H1 (cell line): ENCODE measurements around the gene GNG13. TPM values are rescaled to one million over a fixed set of nuclear protein-coding genes. Genes with fewer than 3 reads are reported as not detected.

ENCODE experiments used
- CTCF ChIA-PET: fragments of 300-600 bp; sonication (Branson Sonifier 250); formaldehyde crosslinking; loops from one replicate; lab custom pipeline; 2021; ENCODE audit not compliant: partially characterized antibody; lab: Charles Lee
- POLR2A ChIA-PET: fragments of 300-600 bp; sonication (Branson Sonifier 250); formaldehyde crosslinking; loops from one replicate; lab custom pipeline; 2021; ENCODE audit warnings: inconsistent platforms; ENCODE audit not compliant: partially characterized antibody; lab: Charles Lee
- DNase-seq, 2 experiments: peaks; one replicate each; pipeline versions ENCODE4 v3.0.0 to v3.0.0-alpha.2; 2010 to 2022; ENCODE audit warnings: low spot score in 2 of 2, low read depth in 1 of 2, mixed read lengths in 1 of 2
- FAIRE-seq: peaks from 2 replicates; lab custom pipeline; 2011; peaks lifted over from hg19 to GRCh38; lab: Jason Lieb, UNC
- H2AFZ ChIP-seq: 2 replicates; pipeline ENCODE4 v1.8.1; 2012; ENCODE audit warnings: low read length, inconsistent platforms
- H2AK5ac ChIP-seq: 2 replicates; pipeline ENCODE4 v1.6.1; 2013; ENCODE audit warnings: low read depth, low read length
- H2BK120ac ChIP-seq: replicated peaks from 2 replicates; pipeline ENCODE3; 2013; ENCODE audit warnings: low read depth, low read length, inconsistent platforms
- H2BK12ac ChIP-seq: 2 replicates; pipeline ENCODE4 v1.6.1; 2013; ENCODE audit warnings: low read depth, low read length
- H2BK15ac ChIP-seq: 2 replicates; pipeline ENCODE4 v1.6.1; 2013; ENCODE audit warnings: low read length
- H2BK20ac ChIP-seq: 2 replicates; pipeline ENCODE4 v1.6.1; 2013; ENCODE audit warnings: low read length
- H2BK5ac ChIP-seq: 2 replicates; pipeline ENCODE4 v1.6.1; 2013; ENCODE audit warnings: low read depth, low read length
- H3K14ac ChIP-seq: 2 replicates; pipeline ENCODE4 v1.6.1; 2013; ENCODE audit warnings: inconsistent platforms; ENCODE audit not compliant: insufficient read length
- H3K18ac ChIP-seq: 2 replicates; pipeline ENCODE4 v1.6.1; 2013; ENCODE audit warnings: low read length; ENCODE audit errors: extremely low read depth
- H3K23ac ChIP-seq: 2 replicates; pipeline ENCODE4 v1.6.1; 2013; ENCODE audit warnings: inconsistent platforms; ENCODE audit not compliant: insufficient read length
- H3K23me2 ChIP-seq: 2 replicates; pipeline ENCODE4 v1.6.1; 2013; ENCODE audit warnings: low read depth, low read length
- H3K27ac ChIP-seq: 2 replicates; pipeline ENCODE4 v1.6.1; 2011; ENCODE audit warnings: low read depth, low read length, inconsistent platforms
- H3K27me3 ChIP-seq, 4 experiments: replicated peaks in 1 of 4; 1 replicate in 1 of 4; 2 replicates in 3 of 4; pipeline versions ENCODE4 v1.6.1 to v1.8.1; 2011 to 2013; ENCODE audit warnings: low read length in 3 of 4, mild to moderate bottlenecking in 3 of 4, inconsistent platforms in 2 of 4, mixed read lengths in 2 of 4, moderate library complexity in 1 of 4; ENCODE audit not compliant: control insufficient read depth in 3 of 4, insufficient read depth in 3 of 4; ENCODE audit errors: extremely low read depth in 1 of 4
- H3K36me3 ChIP-seq, 4 experiments: 2 replicates each; pipeline versions ENCODE4 v1.6.1 to v1.8.1; 2011 to 2013; ENCODE audit warnings: mild to moderate bottlenecking in 4 of 4, low read length in 3 of 4, moderate library complexity in 2 of 4, control low read depth in 1 of 4, inconsistent platforms in 1 of 4; ENCODE audit not compliant: insufficient read depth in 4 of 4, control insufficient read depth in 2 of 4
- H3K4ac ChIP-seq: replicated peaks from 2 replicates; pipeline ENCODE3; 2013; ENCODE audit warnings: low read length, low read depth, mixed read lengths, inconsistent platforms; ENCODE audit not compliant: insufficient read length
- H3K4me1 ChIP-seq, 4 experiments: replicated peaks in 1 of 4; 1 replicate in 1 of 4; 2 replicates in 3 of 4; pipeline versions ENCODE4 v1.6.1 to v1.8.1; 2011 to 2013; ENCODE audit warnings: low read length in 3 of 4, inconsistent platforms in 2 of 4, mixed read lengths in 1 of 4; ENCODE audit not compliant: insufficient read depth in 4 of 4, control insufficient read depth in 3 of 4
- H3K4me2 ChIP-seq, 2 experiments: 2 replicates each; pipeline versions ENCODE4 v1.6.1 to v1.8.1; 2011 to 2013; ENCODE audit warnings: low read depth in 2 of 2, low read length in 2 of 2, control low read depth in 1 of 2, inconsistent platforms in 1 of 2, mild to moderate bottlenecking in 1 of 2; ENCODE audit not compliant: insufficient read depth in 1 of 2
- H3K4me3 ChIP-seq, 4 experiments: fragments of 200-600, 300-600 bp in 1 of 4; sonication (generic), shearing (Covaris generic), sonication (Bioruptor Twin) in 1 of 4; 2 replicates each; pipeline versions ENCODE4 v1.5.1 to v1.8.1; 2011 to 2016; ENCODE audit warnings: low read length in 4 of 4, low read depth in 3 of 4, control low read depth in 2 of 4, inconsistent platforms in 2 of 4, mild to moderate bottlenecking in 2 of 4, mixed read lengths in 1 of 4, moderate library complexity in 1 of 4; ENCODE audit not compliant: insufficient read depth in 2 of 4; ENCODE audit errors: extremely low read depth in 1 of 4
- H3K56ac ChIP-seq: replicated peaks from 2 replicates; pipeline ENCODE3; 2013; ENCODE audit warnings: low read depth, mild to moderate bottlenecking, mixed read lengths, low read length, inconsistent platforms; ENCODE audit not compliant: insufficient read length
- H3K79me1 ChIP-seq: 2 replicates; pipeline ENCODE4 v1.6.1; 2013; ENCODE audit warnings: low read depth, low read length, control low read depth
- H3K79me2 ChIP-seq, 2 experiments: 2 replicates each; pipeline versions ENCODE4 v1.6.1 to v1.8.1; 2012 to 2013; ENCODE audit warnings: low read length in 2 of 2, mild to moderate bottlenecking in 2 of 2, inconsistent platforms in 1 of 2; ENCODE audit not compliant: insufficient read depth in 2 of 2, control insufficient read depth in 1 of 2
- H3K9ac ChIP-seq, 4 experiments: replicated peaks in 1 of 4; 1 replicate in 1 of 4; 2 replicates in 3 of 4; pipeline versions ENCODE4 v1.6.1 to v1.8.1; 2011 to 2013; ENCODE audit warnings: low read depth in 3 of 4, low read length in 3 of 4, control low read depth in 2 of 4, mild to moderate bottlenecking in 2 of 4, moderate library complexity in 2 of 4, inconsistent platforms in 1 of 4; ENCODE audit errors: extremely low read depth in 1 of 4
- H3K9me3 ChIP-seq, 2 experiments: 2 replicates each; pipeline versions ENCODE4 v1.6.1 to v1.8.1; 2012 to 2013; ENCODE audit warnings: mild to moderate bottlenecking in 2 of 2, moderate library complexity in 2 of 2, control low read depth in 1 of 2, inconsistent platforms in 1 of 2, low read depth in 1 of 2, low read length in 1 of 2, mixed read lengths in 1 of 2; ENCODE audit not compliant: insufficient read depth in 2 of 2
- H4K20me1 ChIP-seq, 2 experiments: replicated peaks in 1 of 2; 2 replicates each; pipeline versions ENCODE3 to v1.8.1; 2011 to 2013; ENCODE audit warnings: inconsistent platforms in 2 of 2, low read length in 2 of 2, mild to moderate bottlenecking in 1 of 2; ENCODE audit not compliant: insufficient read depth in 2 of 2, control insufficient read depth in 1 of 2
- H4K5ac ChIP-seq: 2 replicates; pipeline ENCODE4 v1.6.1; 2013; ENCODE audit warnings: low read length, low read depth, mixed read lengths, inconsistent platforms; ENCODE audit not compliant: insufficient read length
- H4K8ac ChIP-seq: 2 replicates; pipeline ENCODE4 v1.8.0; 2013; ENCODE audit warnings: mild to moderate bottlenecking, moderate library complexity, low read length, inconsistent platforms; ENCODE audit not compliant: insufficient read depth; ENCODE audit errors: extremely low read depth
- H4K91ac ChIP-seq: replicated peaks from 2 replicates; pipeline ENCODE3; 2013; ENCODE audit warnings: low read length, mixed read lengths, inconsistent platforms; ENCODE audit not compliant: insufficient read length
- ATF2 ChIP-seq: IDR thresholded peaks from 2 replicates; pipeline ENCODE4 v1.6.1; 2012; ENCODE audit warnings: low read length, inconsistent platforms
- BACH1 ChIP-seq: IDR thresholded peaks from 2 replicates; pipeline ENCODE4 v1.6.1; 2012; ENCODE audit warnings: low read length, improper control_type of control experiment
- E2F6 ChIP-seq: IDR thresholded peaks from 2 replicates; pipeline ENCODE4 v1.6.1; 2012; ENCODE audit warnings: inconsistent platforms
- EZH2 ChIP-seq: fragments of 200-600 bp; sonication (generic); IDR thresholded peaks from 2 replicates; pipeline ENCODE4 v1.7.1; 2012; ENCODE audit warnings: low read depth, mild to moderate bottlenecking, moderate library complexity, low read length, inconsistent platforms; ENCODE audit not compliant: severe bottlenecking
- JUN ChIP-seq: IDR thresholded peaks from 2 replicates; pipeline ENCODE4 v1.6.1; 2011; ENCODE audit warnings: low read depth, mild to moderate bottlenecking, improper control_type of control experiment, low read length
- MAX ChIP-seq: IDR thresholded peaks from 2 replicates; pipeline ENCODE4 v1.6.1; 2012; ENCODE audit warnings: inconsistent platforms
- POLR2AphosphoS5 ChIP-seq: IDR thresholded peaks from 2 replicates; pipeline ENCODE4 v1.6.1; 2011; ENCODE audit warnings: low read depth, low read length
- SP4 ChIP-seq: IDR thresholded peaks from 2 replicates; pipeline ENCODE4 v1.6.1; 2012; ENCODE audit warnings: low read length, inconsistent platforms
- TBP ChIP-seq: IDR thresholded peaks from 2 replicates; pipeline ENCODE4 v1.6.1; 2011; ENCODE audit warnings: low read depth, low read length, improper control_type of control experiment
- WGBS, 2 experiments: shearing (Covaris generic) in 1 of 2; methylation state at CpG; one replicate each; pipeline versions ENCODE4 v1.1.6 to v1.1.7; 2013 to 2015; ENCODE audit warnings: low lambda C conversion rate in 2 of 2, mixed read lengths in 2 of 2, inconsistent platforms in 1 of 2, low coverage in 1 of 2, missing lambda C conversion rate in 1 of 2; ENCODE audit not compliant: insufficient replicate concordance in 2 of 2, insufficient coverage in 1 of 2, insufficient read length in 1 of 2; ENCODE audit errors: extremely low coverage in 1 of 2, missing lambda C conversion rate in 1 of 2; 5-methylcytosine and 5-hydroxymethylcytosine counted together
- polyA plus RNA-seq, 7 experiments: library from polyadenylated mRNA; depleted of rRNA in 3 of 7; stranded (reverse) in 5 of 7; unstranded in 2 of 7; fragments of >200 nt in 5 of 7; fragments of 200-250 nt in 2 of 7; gene quantifications; 1 replicate in 5 of 7; 2 replicates in 1 of 7; 4 replicates in 1 of 7; pipeline versions ENCODE4 v1.2.1 to v1.2.3, GENCODE V29; 2011 to 2013; ENCODE audit warnings: missing spikeins in 2 of 7, mixed read lengths in 2 of 7
- total RNA-seq: library from RNA; stranded (reverse); fragmentation: NEBNext Ultra II Directional; extraction: Animal tissue kit (Norgen Biotek cat#: 25700); gene quantifications from 2 replicates; pipeline ENCODE4 v1.2.1, GENCODE V29; 2021

The GNG13 gene
- total and polyA plus RNA-seq, 2 of the 8 experiments (the other 6 are each of a cell fraction or from before 2014, with no cell fraction given) = not detected

- H3K4me2 ChIP-seq = no peak overlapping the region
- H3K4me1 ChIP-seq = peaks cover 0 to 8% (median under 1%) of the 10 kb centered on the region in 4 experiments; a peak in 3 of 7 replicates
- H3K56ac ChIP-seq = no peak overlapping the region
- no peak overlapping the region for H3K14ac ChIP-seq
- H4K20me1 ChIP-seq = peaks cover 0 to 3% of the 10 kb centered on the region in 2 experiments
- no peak overlapping the region for H2AFZ ChIP-seq
- H2BK120ac ChIP-seq = no peak overlapping the region
- no peak overlapping the region for H4K5ac ChIP-seq
- H2AK5ac ChIP-seq = no peak overlapping the region
- H3K4me3 ChIP-seq = no peak overlapping the region
- ChIA-PET POLR2A (no interaction called here), CTCF (interaction anchor here (1.5 kb wide), 1 partner anchor 65 kb away, joined by 4 read pairs; no protein-coding TSS in a partner anchor)
- DNase-seq (no peak), FAIRE-seq (no peak)
- no peak overlapping the region for H2BK20ac ChIP-seq
- no peak overlapping the region for H4K91ac ChIP-seq
- H4K8ac ChIP-seq = no peak overlapping the region
- H3K18ac ChIP-seq = no peak overlapping the region
- no peaks in the 10 kb centered on the region for H3K79me1 ChIP-seq
- no peaks in the 10 kb centered on the region for H3K36me3 ChIP-seq
- peaks cover 4 to 15% of the 10 kb centered on the region in 2 experiments; a peak in 3 of 4 replicates for H3K9me3 ChIP-seq
- no peaks in the 10 kb centered on the region; the same call in 1 of the 2 replicates for H3K23me2 ChIP-seq
- H2BK5ac ChIP-seq = no peak overlapping the region
- H3K23ac ChIP-seq = no peak overlapping the region
- no peaks in the 10 kb centered on the region for H3K79me2 ChIP-seq
- no peak overlapping the region for H2BK15ac ChIP-seq
- no peak overlapping the region for H2BK12ac ChIP-seq
- no peak overlapping the region for H3K27ac ChIP-seq
- peaks cover 0 to 6% (median 4%) of the 10 kb centered on the region in 4 experiments; a peak in 5 of 7 replicates for H3K27me3 ChIP-seq
- H3K9ac ChIP-seq = no peak overlapping the region
- H3K4ac ChIP-seq = no peak overlapping the region
- 91% methylated on average over 60 of the region's 71 CpGs; no CpG with 5 or more reads in 1 of the 2 experiments for WGBS, 2 experiments
- TF ChIP-seq POLR2AphosphoS5 = no peak
- no peak for TF ChIP-seq ATF2
- TF ChIP-seq TBP = no peak
- no peak for TF ChIP-seq MAX
- no peak for TF ChIP-seq JUN
- no peak for TF ChIP-seq E2F6
- TF ChIP-seq EZH2 = no peak
- TF ChIP-seq SP4 = no peak
- TF ChIP-seq BACH1 = no peak
These were observed 16.7 kb upstream of the GNG13 start for GRCh38 chr16:817001-817906.
